Measurements from ENCODE around the gene TYSND1.
"Not testable (repeated sequence)": the region's sequence is repeated elsewhere in the genome, so short reads cannot be mapped to it uniquely, and the experiment has no call there.

Gene TYSND1

GRCh38 chr10:70163448-70163847, 16.9 kb upstream of the TYSND1 start:
- Histone ChIP-seq H3K36me3 (ENCODE audit: control insufficient read depth, insufficient read depth, low read length, severe bottlenecking) (peaks cover 83% of the 10 kb centered on the region), H3K4me1 (ENCODE audit: control insufficient read depth, insufficient read depth, low read length) (peaks cover 88% of the 10 kb centered on the region), H3K27me3 (replicated peaks; ENCODE audit: control insufficient read depth, insufficient read depth, low read length) (no peaks in the 10 kb centered on the region), H3K9ac (ENCODE audit: low read length) (no peak overlapping the region), H3K9me3 (ENCODE audit: control insufficient read depth, low read length) (no peaks in the 10 kb centered on the region), H3K4me3 (ENCODE audit: low read length) (peak overlapping the region; percentile 61)
- no peak for DNase-seq (ENCODE audit: low read depth)

DNA sequence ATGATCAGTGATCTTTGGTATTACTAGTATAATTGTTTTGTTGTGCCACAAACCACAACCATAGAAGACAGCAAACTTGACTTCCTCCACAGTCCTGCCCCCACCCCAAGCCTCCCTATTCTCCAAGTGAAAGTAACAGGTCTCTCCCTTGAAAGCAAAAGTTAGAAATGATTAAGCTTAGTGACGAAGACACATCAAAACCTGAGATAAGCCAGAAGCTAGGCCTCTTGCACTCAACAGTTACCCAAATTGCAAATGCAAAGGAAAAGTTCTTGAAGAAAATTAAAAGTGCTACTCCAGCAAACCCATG, 16.3 kb upstream of the TYSND1 start:
- Histone ChIP-seq H3K9me3 (ENCODE audit: control insufficient read depth, low read length) (no peaks in the 10 kb centered on the region), H3K4me1 (ENCODE audit: control insufficient read depth, insufficient read depth, low read length) (peaks cover 91% of the 10 kb centered on the region), H3K27me3 (replicated peaks; ENCODE audit: control insufficient read depth, insufficient read depth, low read length) (no peaks in the 10 kb centered on the region), H3K4me3 (ENCODE audit: low read length) (peak overlapping the region; percentile 61), H3K36me3 (ENCODE audit: control insufficient read depth, insufficient read depth, low read length, severe bottlenecking) (peaks cover 80% of the 10 kb centered on the region), H3K9ac (ENCODE audit: low read length) (peak overlapping the region; percentile 21)
- DNase-seq (ENCODE audit: low read depth): no peak

DNA sequence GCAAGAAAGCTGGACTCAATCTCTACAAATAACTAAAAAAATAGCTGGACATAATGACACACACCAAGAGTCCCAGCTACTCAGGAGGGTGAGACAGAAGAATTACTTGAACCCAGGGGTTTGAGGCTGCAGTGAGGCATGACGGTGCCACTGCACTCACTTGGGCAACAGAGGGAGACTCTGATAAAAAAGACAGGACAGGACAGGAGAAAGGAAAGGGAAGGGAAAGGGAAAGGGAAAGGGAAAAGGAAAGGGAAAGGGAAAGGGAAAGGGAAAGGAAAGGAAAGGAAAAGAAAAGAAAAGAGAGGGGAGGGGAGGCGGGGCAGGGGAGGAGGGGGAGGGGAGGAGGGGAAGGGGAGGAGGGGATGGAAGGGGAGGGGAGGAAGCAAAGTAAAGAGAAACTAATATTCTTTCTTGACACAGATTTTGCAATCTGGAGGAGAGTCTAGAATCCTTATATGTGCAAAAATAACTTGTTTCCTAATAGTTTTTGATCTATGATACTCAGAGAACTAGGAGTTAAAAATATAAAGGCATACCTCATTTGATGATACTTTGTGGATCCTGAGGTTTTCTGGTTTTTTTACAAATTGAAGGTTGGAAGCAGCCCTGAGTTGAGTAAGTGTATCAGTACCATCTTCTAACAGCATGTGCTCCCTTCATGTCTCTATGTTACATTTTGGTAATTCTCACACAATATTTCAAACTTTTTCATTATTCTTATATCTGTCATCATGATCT, 15.8 kb upstream of the TYSND1 start:
- peaks cover 80% of the 10 kb centered on the region for H3K36me3 ChIP-seq (ENCODE audit: control insufficient read depth, insufficient read depth, low read length, severe bottlenecking)

GRCh38 chr10:70160798-70161197, 14.3 kb upstream of the TYSND1 start:
- H3K9me3 ChIP-seq (ENCODE audit: control insufficient read depth, low read length): no peaks in the 10 kb centered on the region
- DNase-seq (ENCODE audit: low read depth): no peak
- peaks cover 82% of the 10 kb centered on the region for H3K36me3 ChIP-seq (ENCODE audit: control insufficient read depth, insufficient read depth, low read length, severe bottlenecking)
- peaks cover 93% of the 10 kb centered on the region for H3K4me1 ChIP-seq (ENCODE audit: control insufficient read depth, insufficient read depth, low read length)
- H3K9ac ChIP-seq (ENCODE audit: low read length): no peak overlapping the region
- no peaks in the 10 kb centered on the region for H3K27me3 ChIP-seq (replicated peaks; ENCODE audit: control insufficient read depth, insufficient read depth, low read length)
- peak overlapping the region; percentile 24 for H3K4me3 ChIP-seq (ENCODE audit: low read length)

More for the DNA sequence above, 15.8 kb upstream of the TYSND1 start:
- Histone ChIP-seq H3K4me1 (ENCODE audit: control insufficient read depth, insufficient read depth, low read length) (peaks cover 91% of the 10 kb centered on the region), H3K27me3 (replicated peaks; ENCODE audit: control insufficient read depth, insufficient read depth, low read length) (no peaks in the 10 kb centered on the region), H3K9me3 (ENCODE audit: control insufficient read depth, low read length) (no peaks in the 10 kb centered on the region), H3K4me3 (ENCODE audit: low read length) (peak overlapping the region; percentile 61), H3K9ac (ENCODE audit: low read length) (peak overlapping the region; percentile 65)
- peak; percentile 23 for DNase-seq (ENCODE audit: low read depth)

- H3K27me3 ChIP-seq (replicated peaks; ENCODE audit: control insufficient read depth, insufficient read depth, low read length); DNase-seq (ENCODE audit: low read depth); H3K9ac ChIP-seq (ENCODE audit: low read length); H3K4me3 ChIP-seq (ENCODE audit: low read length); H3K9me3 ChIP-seq (ENCODE audit: control insufficient read depth, low read length): not testable (repeated sequence)
- H3K4me1 ChIP-seq (ENCODE audit: control insufficient read depth, insufficient read depth, low read length): peaks cover 96% of the 10 kb centered on the region
- H3K36me3 ChIP-seq (ENCODE audit: control insufficient read depth, insufficient read depth, low read length, severe bottlenecking): peaks cover 85% of the 10 kb centered on the region
Measured at GRCh38 chr10:70159366-70159765, 12.9 kb upstream of the TYSND1 start.

GRCh38 chr10:70158113-70158512, 11.6 kb upstream of the TYSND1 start:
- peak overlapping the region; percentile 73 for H3K9ac ChIP-seq (ENCODE audit: low read length)
- H3K36me3 ChIP-seq (ENCODE audit: control insufficient read depth, insufficient read depth, low read length, severe bottlenecking): peaks cover 85% of the 10 kb centered on the region
- peaks cover 90% of the 10 kb centered on the region for H3K4me1 ChIP-seq (ENCODE audit: control insufficient read depth, insufficient read depth, low read length)
- H3K9me3 ChIP-seq (ENCODE audit: control insufficient read depth, low read length): no peaks in the 10 kb centered on the region
- no peak for DNase-seq (ENCODE audit: low read depth)
- peak overlapping the region; percentile 36 for H3K4me3 ChIP-seq (ENCODE audit: low read length)
- no peaks in the 10 kb centered on the region for H3K27me3 ChIP-seq (replicated peaks; ENCODE audit: control insufficient read depth, insufficient read depth, low read length)

GRCh38 chr10:70155255-70155838, 8.8 kb upstream of the TYSND1 start:
- no peaks in the 10 kb centered on the region for H3K9me3 ChIP-seq (ENCODE audit: control insufficient read depth, low read length)
- H3K4me3 ChIP-seq (ENCODE audit: low read length): no peak overlapping the region
- no peak for DNase-seq (ENCODE audit: low read depth)
- H3K4me1 ChIP-seq (ENCODE audit: control insufficient read depth, insufficient read depth, low read length): peaks cover 65% of the 10 kb centered on the region
- no peaks in the 10 kb centered on the region for H3K27me3 ChIP-seq (replicated peaks; ENCODE audit: control insufficient read depth, insufficient read depth, low read length)
- peaks cover 92% of the 10 kb centered on the region for H3K36me3 ChIP-seq (ENCODE audit: control insufficient read depth, insufficient read depth, low read length, severe bottlenecking)
- peak overlapping the region; percentile 6 for H3K9ac ChIP-seq (ENCODE audit: low read length)

- Histone ChIP-seq H3K9ac (ENCODE audit: low read length) (no peak overlapping the region), H3K4me1 (ENCODE audit: control insufficient read depth, insufficient read depth, low read length) (peaks cover 32% of the 10 kb centered on the region), H3K36me3 (ENCODE audit: control insufficient read depth, insufficient read depth, low read length, severe bottlenecking) (peaks cover 55% of the 10 kb centered on the region), H3K27me3 (replicated peaks; ENCODE audit: control insufficient read depth, insufficient read depth, low read length) (no peaks in the 10 kb centered on the region), H3K4me3 (ENCODE audit: low read length) (no peak overlapping the region), H3K9me3 (ENCODE audit: control insufficient read depth, low read length) (no peaks in the 10 kb centered on the region)
- no peak for DNase-seq (ENCODE audit: low read depth)
Measured at GRCh38 chr10:70148516-70148915, 2.0 kb upstream of the TYSND1 start.

DNA sequence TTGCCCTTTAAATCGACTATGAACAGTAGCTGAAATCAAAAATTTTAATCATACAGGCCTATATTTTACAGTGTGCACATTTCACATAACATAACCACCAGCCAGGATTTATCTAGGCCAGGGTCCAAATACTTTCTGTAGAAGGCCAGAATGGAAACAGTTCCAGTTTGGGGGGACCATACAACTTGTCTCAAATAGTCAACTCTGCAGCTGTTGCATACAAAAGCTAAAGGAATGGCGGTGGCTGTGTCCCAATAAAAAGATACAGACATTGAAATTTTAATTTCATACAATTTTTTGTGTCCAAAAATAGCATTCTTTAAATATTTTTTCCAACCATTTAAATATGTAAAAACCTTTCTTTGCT, 742 bp upstream of the TYSND1 start:
- H3K4me3 ChIP-seq (ENCODE audit: low read length): peak overlapping the region; percentile 84
- no peak for DNase-seq (ENCODE audit: low read depth)
- H3K9me3 ChIP-seq (ENCODE audit: control insufficient read depth, low read length): no peaks in the 10 kb centered on the region
- H3K4me1 ChIP-seq (ENCODE audit: control insufficient read depth, insufficient read depth, low read length): peaks cover 31% of the 10 kb centered on the region
- H3K27me3 ChIP-seq (replicated peaks; ENCODE audit: control insufficient read depth, insufficient read depth, low read length): no peaks in the 10 kb centered on the region
- H3K9ac ChIP-seq (ENCODE audit: low read length): peak overlapping the region; percentile 93
- H3K36me3 ChIP-seq (ENCODE audit: control insufficient read depth, insufficient read depth, low read length, severe bottlenecking): peaks cover 44% of the 10 kb centered on the region

DNA sequence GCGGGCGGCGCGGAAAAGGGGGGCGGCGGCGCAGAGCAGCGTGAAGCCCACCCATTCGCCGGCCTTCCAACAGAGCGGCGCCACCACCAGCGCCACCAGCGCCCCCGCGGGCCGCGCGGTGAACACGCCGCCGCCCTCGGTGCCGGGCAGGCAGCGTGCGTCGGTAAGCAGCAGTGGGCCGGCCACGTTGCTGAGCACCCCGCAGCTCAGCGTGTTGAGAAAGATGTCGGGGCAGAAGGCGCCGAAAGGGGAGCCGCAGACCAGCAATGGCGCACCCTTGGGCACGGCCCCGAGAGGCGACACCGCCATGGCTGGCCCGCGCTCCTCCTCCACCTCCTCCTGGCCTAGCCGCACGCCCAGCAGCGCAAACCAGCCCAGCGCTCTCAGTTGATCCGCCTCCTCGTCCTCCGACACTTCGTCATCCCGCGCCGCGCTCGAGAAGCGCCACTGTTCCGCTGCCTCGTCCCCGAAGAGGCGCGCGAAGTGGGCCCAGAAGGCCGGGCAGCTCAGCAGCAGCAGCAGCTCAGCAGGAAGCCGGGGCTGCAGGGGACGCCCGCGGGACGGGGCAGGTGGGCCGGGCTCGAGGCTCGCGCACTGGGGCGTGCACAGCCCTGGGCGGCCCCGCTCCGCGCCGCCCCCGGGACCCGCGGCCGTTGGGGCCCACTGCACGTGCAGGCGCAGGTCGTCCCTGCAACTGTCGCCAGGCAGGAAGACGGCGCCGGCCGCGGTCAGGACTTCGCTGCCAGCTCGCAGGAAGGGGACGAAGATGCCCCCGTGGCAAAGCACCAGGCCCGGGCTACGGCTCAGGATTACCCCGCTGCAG, 623 bp downstream of the TYSND1 start:
- Histone ChIP-seq H3K4me1 (ENCODE audit: control insufficient read depth, insufficient read depth, low read length) (peaks cover 31% of the 10 kb centered on the region), H3K27me3 (replicated peaks; ENCODE audit: control insufficient read depth, insufficient read depth, low read length) (no peaks in the 10 kb centered on the region), H3K9ac (ENCODE audit: low read length) (peak overlapping the region; percentile 93), H3K9me3 (ENCODE audit: control insufficient read depth, low read length) (no peaks in the 10 kb centered on the region), H3K4me3 (ENCODE audit: low read length) (peak overlapping the region; percentile 84), H3K36me3 (ENCODE audit: control insufficient read depth, insufficient read depth, low read length, severe bottlenecking) (peaks cover 33% of the 10 kb centered on the region)
- peak; percentile 80 for DNase-seq (ENCODE audit: low read depth)

GRCh38 chr10:70145166-70145665, 1.3 kb downstream of the TYSND1 start:
- Histone ChIP-seq H3K9me3 (ENCODE audit: control insufficient read depth, low read length) (no peaks in the 10 kb centered on the region), H3K4me1 (ENCODE audit: control insufficient read depth, insufficient read depth, low read length) (peaks cover 31% of the 10 kb centered on the region), H3K36me3 (ENCODE audit: control insufficient read depth, insufficient read depth, low read length, severe bottlenecking) (peaks cover 26% of the 10 kb centered on the region), H3K4me3 (ENCODE audit: low read length) (peak overlapping the region; percentile 84), H3K9ac (ENCODE audit: low read length) (peak overlapping the region; percentile 93), H3K27me3 (replicated peaks; ENCODE audit: control insufficient read depth, insufficient read depth, low read length) (no peaks in the 10 kb centered on the region)
- peak; percentile 22 for DNase-seq (ENCODE audit: low read depth)
